Hepatocyte (in vitro differentiated cells): ENCODE data around the gene NUAK1. TPM values are rescaled to one million over a fixed set of nuclear protein-coding genes. Genes with fewer than 3 reads are reported as not detected.

ENCODE experiments used
- DNase-seq: peaks from one replicate; pipeline ENCODE4 v3.0.0-alpha.2; 2016; ENCODE audit warnings: low spot score
- H2AFZ ChIP-seq: fragments of 200-600 bp; sonication (generic); 2 replicates; pipeline ENCODE4 v1.6.0; 2016; ENCODE audit warnings: antibody characterized with exemption, mild to moderate bottlenecking
- H3K27ac ChIP-seq: fragments of 200-600 bp; sonication (generic); 2 replicates; pipeline ENCODE4 v1.5.1; 2016; ENCODE audit warnings: mild to moderate bottlenecking
- H3K27me3 ChIP-seq: fragments of 200-600 bp; sonication (generic); 2 replicates; pipeline ENCODE4 v1.6.1; 2016
- H3K36me3 ChIP-seq: fragments of 200-600 bp; sonication (generic); replicated peaks from 2 replicates; pipeline ENCODE4 v1.5.1; 2016; ENCODE audit warnings: low read depth; ENCODE audit not compliant: insufficient read depth
- H3K4me1 ChIP-seq: fragments of 200-600 bp; sonication (generic); 2 replicates; pipeline ENCODE4 v1.5.1; 2016; ENCODE audit warnings: mild to moderate bottlenecking, moderate library complexity; ENCODE audit not compliant: insufficient read depth
- H3K4me2 ChIP-seq: fragments of 200-600 bp; sonication (generic); 2 replicates; pipeline ENCODE4 v1.6.0; 2016
- H3K4me3 ChIP-seq: fragments of 200-600 bp; sonication (generic); 2 replicates; pipeline ENCODE4 v1.5.1; 2016; ENCODE audit warnings: mild to moderate bottlenecking
- H3K79me2 ChIP-seq: fragments of 200-600 bp; sonication (generic); 2 replicates; pipeline ENCODE4 v1.6.0; 2017; ENCODE audit warnings: mild to moderate bottlenecking
- H3K9me2 ChIP-seq: fragments of 200-600 bp; sonication (generic); replicated peaks from 2 replicates; pipeline ENCODE4 v1.6.0; 2017; ENCODE audit warnings: mild to moderate bottlenecking; ENCODE audit not compliant: insufficient read depth
- H3K9me3 ChIP-seq: fragments of 200-600 bp; sonication (generic); 2 replicates; pipeline ENCODE4 v1.5.1; 2016; ENCODE audit warnings: low read depth, mild to moderate bottlenecking
- H4K20me1 ChIP-seq: fragments of 200-600 bp; sonication (generic); 2 replicates; pipeline ENCODE4 v1.6.0; 2016; ENCODE audit warnings: mild to moderate bottlenecking; ENCODE audit not compliant: insufficient read depth, poor library complexity, severe bottlenecking
- EZH2 ChIP-seq: fragments of 200-600 bp; sonication (generic); IDR thresholded peaks from 2 replicates; pipeline ENCODE4 v1.6.1; 2016; ENCODE audit warnings: antibody characterized with exemption, mild to moderate bottlenecking, borderline replicate concordance
- EZH2phosphoT487 ChIP-seq: fragments of 200-600 bp; sonication (generic); IDR thresholded peaks from one replicate; pipeline ENCODE4 v1.6.1; 2018; ENCODE audit warnings: antibody characterized with exemption, mild to moderate bottlenecking, low read depth, moderate library complexity; ENCODE audit not compliant: unreplicated experiment, severe bottlenecking
- WGBS: methylation state at CpG from one replicate; pipeline ENCODE4 v1.1.6; 2016; ENCODE audit warnings: low lambda C conversion rate; ENCODE audit errors: missing lambda C conversion rate; 5-methylcytosine and 5-hydroxymethylcytosine counted together
- polyA plus RNA-seq: library from polyadenylated mRNA; unstranded; fragments of >200 nt; fragmentation: Nextera tagmentation; extraction: Ambion mirVana; gene quantifications from 2 replicates; pipeline ENCODE4 v1.2.1, GENCODE V29; 2016
- total RNA-seq: library from RNA; depleted of rRNA; stranded (reverse); fragments of >200 nt; gene quantifications from 2 replicates; pipeline ENCODE4 v1.2.3, GENCODE V29; 2014
- TF ChIP-seq, protein P1 (sequence below): fragments of 200-600 bp; sonication (generic); IDR thresholded peaks from 2 replicates; pipeline ENCODE4 v1.5.1; 2016; ENCODE audit warnings: antibody characterized with exemption, mild to moderate bottlenecking; ENCODE audit not compliant: poor library complexity

Gene NUAK1
- total and polyA plus RNA-seq, 2 experiments from 2014 or later = 3.5 to 13.0 TPM

DNA sequence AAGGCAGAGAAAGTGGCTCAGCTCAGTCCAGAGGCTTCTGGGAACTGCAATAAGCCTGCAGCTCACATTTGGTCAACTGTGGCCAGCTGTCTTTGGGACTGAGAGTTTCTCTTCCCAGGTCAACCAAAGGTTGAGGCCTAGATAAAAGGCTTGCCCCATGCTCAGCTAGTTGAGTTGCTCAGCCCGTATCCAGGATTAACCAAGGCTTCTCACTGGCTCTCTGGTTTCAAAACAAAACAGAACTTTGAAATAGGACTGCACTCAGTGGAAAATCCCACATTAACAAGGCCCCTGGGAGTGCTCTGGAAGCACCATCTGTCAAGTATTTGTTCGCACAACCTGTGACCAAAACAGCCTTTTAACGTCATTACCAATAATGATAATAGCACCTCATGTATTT is 40.3 kb upstream of the NUAK1 start:
- Histone ChIP-seq H3K79me2 (no peaks in the 10 kb centered on the region), H4K20me1 (no peaks in the 10 kb centered on the region), H3K27me3 (no peaks in the 10 kb centered on the region), H3K9me3 (no peaks in the 10 kb centered on the region), H3K4me3 (no peak overlapping the region), H3K36me3 (no peaks in the 10 kb centered on the region), H3K4me1 (peaks cover 12% of the 10 kb centered on the region), H3K4me2 (no peak overlapping the region), H2AFZ (no peak overlapping the region), H3K9me2 (no peaks in the 10 kb centered on the region), H3K27ac (peak overlapping the region; percentile 36)
- TF ChIP-seq, protein P1, sequence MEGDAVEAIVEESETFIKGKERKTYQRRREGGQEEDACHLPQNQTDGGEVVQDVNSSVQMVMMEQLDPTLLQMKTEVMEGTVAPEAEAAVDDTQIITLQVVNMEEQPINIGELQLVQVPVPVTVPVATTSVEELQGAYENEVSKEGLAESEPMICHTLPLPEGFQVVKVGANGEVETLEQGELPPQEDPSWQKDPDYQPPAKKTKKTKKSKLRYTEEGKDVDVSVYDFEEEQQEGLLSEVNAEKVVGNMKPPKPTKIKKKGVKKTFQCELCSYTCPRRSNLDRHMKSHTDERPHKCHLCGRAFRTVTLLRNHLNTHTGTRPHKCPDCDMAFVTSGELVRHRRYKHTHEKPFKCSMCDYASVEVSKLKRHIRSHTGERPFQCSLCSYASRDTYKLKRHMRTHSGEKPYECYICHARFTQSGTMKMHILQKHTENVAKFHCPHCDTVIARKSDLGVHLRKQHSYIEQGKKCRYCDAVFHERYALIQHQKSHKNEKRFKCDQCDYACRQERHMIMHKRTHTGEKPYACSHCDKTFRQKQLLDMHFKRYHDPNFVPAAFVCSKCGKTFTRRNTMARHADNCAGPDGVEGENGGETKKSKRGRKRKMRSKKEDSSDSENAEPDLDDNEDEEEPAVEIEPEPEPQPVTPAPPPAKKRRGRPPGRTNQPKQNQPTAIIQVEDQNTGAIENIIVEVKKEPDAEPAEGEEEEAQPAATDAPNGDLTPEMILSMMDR = no peak
- TF ChIP-seq EZH2 = no peak
- TF ChIP-seq EZH2phosphoT487 = no peak
- WGBS = 42% methylated on average over 3 of the region's 3 CpGs
- DNase-seq = peak; percentile 56

- H3K9me3 ChIP-seq = no peaks in the 10 kb centered on the region
- TF ChIP-seq EZH2phosphoT487 (no peak), EZH2 (no peak)
- TF ChIP-seq, protein P1 = no peak
- H3K4me3 ChIP-seq = no peak overlapping the region
- no peak overlapping the region for H2AFZ ChIP-seq
- H3K9me2 ChIP-seq = no peaks in the 10 kb centered on the region
- peak overlapping the region; percentile 36 for H3K27ac ChIP-seq
- H3K4me2 ChIP-seq = no peak overlapping the region
- no peak for DNase-seq
- H3K27me3 ChIP-seq = no peaks in the 10 kb centered on the region
- peaks cover 12% of the 10 kb centered on the region for H3K4me1 ChIP-seq
- no peaks in the 10 kb centered on the region for H3K79me2 ChIP-seq
- H3K36me3 ChIP-seq = no peaks in the 10 kb centered on the region
- H4K20me1 ChIP-seq = no peaks in the 10 kb centered on the region
- WGBS = 43% methylated on average over 6 of the region's 6 CpGs
These were observed 39.8 kb upstream of the NUAK1 start for GRCh38 chr12:106178562-106178961.

GRCh38 chr12:106176560-106176959 is 37.8 kb upstream of the NUAK1 start:
- Histone ChIP-seq H2AFZ (no peak overlapping the region), H3K4me1 (peaks cover 12% of the 10 kb centered on the region), H3K27me3 (no peaks in the 10 kb centered on the region), H3K27ac (no peak overlapping the region), H3K4me3 (no peak overlapping the region), H3K9me3 (no peaks in the 10 kb centered on the region), H3K9me2 (no peaks in the 10 kb centered on the region), H3K79me2 (no peaks in the 10 kb centered on the region), H3K4me2 (no peak overlapping the region), H3K36me3 (no peaks in the 10 kb centered on the region), H4K20me1 (no peaks in the 10 kb centered on the region)
- TF ChIP-seq EZH2 = no peak
- no peak for TF ChIP-seq EZH2phosphoT487
- TF ChIP-seq, protein P1 = no peak
- 95% methylated on average over 3 of the region's 3 CpGs for WGBS
- no peak for DNase-seq

DNA sequence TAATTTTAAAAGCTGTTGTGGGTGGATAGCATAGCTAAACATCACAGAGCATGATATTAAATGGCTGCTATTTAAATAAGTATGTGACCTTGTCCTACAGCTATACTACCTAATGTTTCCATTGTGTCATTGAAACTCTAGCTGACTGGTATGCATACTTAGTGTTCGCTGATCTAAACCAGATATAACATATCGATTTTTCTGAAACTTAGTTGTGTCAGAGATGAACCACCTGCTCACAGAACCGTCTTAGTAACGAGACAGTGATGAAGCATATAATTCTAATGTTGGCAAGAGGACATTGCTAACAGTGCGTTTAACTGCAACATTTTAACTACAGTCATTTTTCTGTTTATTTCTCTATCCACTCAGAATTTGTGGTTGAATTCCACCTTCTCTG is 36.1 kb upstream of the NUAK1 start:
- Histone ChIP-seq H3K4me3 (no peak overlapping the region), H3K79me2 (no peaks in the 10 kb centered on the region), H3K9me2 (no peaks in the 10 kb centered on the region), H3K4me1 (peaks cover 12% of the 10 kb centered on the region), H3K4me2 (no peak overlapping the region), H3K36me3 (no peaks in the 10 kb centered on the region), H2AFZ (no peak overlapping the region), H3K9me3 (no peaks in the 10 kb centered on the region), H3K27ac (no peak overlapping the region), H4K20me1 (no peaks in the 10 kb centered on the region), H3K27me3 (no peaks in the 10 kb centered on the region)
- no peak for DNase-seq
- WGBS = 71% methylated on average over 5 of the region's 5 CpGs
- TF ChIP-seq, protein P1 = no peak
- TF ChIP-seq EZH2 (no peak), EZH2phosphoT487 (no peak)
